Gastrocnemius medialis (tissue), 4 donors: ENCODE results near the gene MUC5B.

Source experiments
- POLR2A ChIP-seq, 2 donors: fragments of 450-650 bp; IDR thresholded peaks; one replicate each; pipeline ENCODE4 v1.6.1; 2017; ENCODE audit warnings: antibody characterized with exemption in 2 of 2, mild to moderate bottlenecking in 2 of 2, moderate library complexity in 2 of 2
- TF ChIP-seq, protein P1 (sequence below), 5 experiments: fragments of 450-650 bp in 3 of 5; fragments of 200-600 bp in 2 of 5; sonication (generic) in 2 of 5; IDR thresholded peaks in 4 of 5; conservative IDR thresholded peaks in 1 of 5; 1 replicate in 4 of 5; 2 replicates in 1 of 5; pipeline ENCODE4 v1.5.1; 2016 to 2019; ENCODE audit warnings: antibody characterized with exemption in 5 of 5, mild to moderate bottlenecking in 3 of 5, moderate library complexity in 3 of 5

DNA sequence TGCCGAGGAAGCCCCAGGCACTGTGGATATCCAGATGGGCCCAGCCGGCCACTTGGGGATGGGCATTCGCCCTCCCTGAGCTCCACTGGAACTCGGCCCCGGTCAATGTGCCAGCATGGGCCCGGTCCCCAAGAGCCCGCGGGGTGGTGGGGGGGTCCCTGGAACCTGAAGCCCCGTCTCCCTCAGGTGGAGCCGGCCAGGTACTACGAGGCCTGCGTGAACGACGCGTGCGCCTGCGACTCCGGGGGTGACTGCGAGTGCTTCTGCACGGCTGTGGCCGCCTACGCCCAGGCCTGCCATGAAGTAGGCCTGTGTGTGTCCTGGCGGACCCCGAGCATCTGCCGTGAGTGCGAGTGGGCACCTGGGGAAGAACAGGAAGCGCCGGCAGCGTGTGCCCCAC lies 44.0 kb upstream of the MUC5B start:
- TF ChIP-seq, protein P1, sequence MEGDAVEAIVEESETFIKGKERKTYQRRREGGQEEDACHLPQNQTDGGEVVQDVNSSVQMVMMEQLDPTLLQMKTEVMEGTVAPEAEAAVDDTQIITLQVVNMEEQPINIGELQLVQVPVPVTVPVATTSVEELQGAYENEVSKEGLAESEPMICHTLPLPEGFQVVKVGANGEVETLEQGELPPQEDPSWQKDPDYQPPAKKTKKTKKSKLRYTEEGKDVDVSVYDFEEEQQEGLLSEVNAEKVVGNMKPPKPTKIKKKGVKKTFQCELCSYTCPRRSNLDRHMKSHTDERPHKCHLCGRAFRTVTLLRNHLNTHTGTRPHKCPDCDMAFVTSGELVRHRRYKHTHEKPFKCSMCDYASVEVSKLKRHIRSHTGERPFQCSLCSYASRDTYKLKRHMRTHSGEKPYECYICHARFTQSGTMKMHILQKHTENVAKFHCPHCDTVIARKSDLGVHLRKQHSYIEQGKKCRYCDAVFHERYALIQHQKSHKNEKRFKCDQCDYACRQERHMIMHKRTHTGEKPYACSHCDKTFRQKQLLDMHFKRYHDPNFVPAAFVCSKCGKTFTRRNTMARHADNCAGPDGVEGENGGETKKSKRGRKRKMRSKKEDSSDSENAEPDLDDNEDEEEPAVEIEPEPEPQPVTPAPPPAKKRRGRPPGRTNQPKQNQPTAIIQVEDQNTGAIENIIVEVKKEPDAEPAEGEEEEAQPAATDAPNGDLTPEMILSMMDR (IDR thresholded peaks at IDR 0.05 in 4 of 5, conservative IDR thresholded peaks at IDR 0.05 in 1 of 5): no peak
- TF ChIP-seq POLR2A (IDR thresholded peaks at IDR 0.05): no peak
